Measurements from ENCODE around the gene RNF227.

- TF ChIP-seq OSR1 (CRISPR knock-in tag; IDR thresholded peaks at IDR 0.05): no peak
- TF ChIP-seq PATZ1 (CRISPR knock-in tag; IDR thresholded peaks at IDR 0.05; ENCODE audit: borderline replicate concordance): no peak
These were observed 21.2 kb downstream of the RNF227 start for GRCh38 chr17:7894866-7895265.

All from SK-N-SH treated with all-trans-retinoic acid at 6 μM for 48 hours (cell line).